Liver (tissue), 9 donors: ENCODE data around the gene MT2A. TPM values are rescaled to one million over a fixed set of nuclear protein-coding genes. Genes with fewer than 3 reads are reported as not detected.

ENCODE experiments used
- DNase-seq: peaks from one replicate; pipeline ENCODE4 v3.0.0-alpha.2; 2017; ENCODE audit warnings: low spot score
- H3K27ac ChIP-seq, 2 donors: one replicate each; pipeline ENCODE4 v1.7.0; 2013; ENCODE audit warnings: inconsistent platforms in 2 of 2, low read length in 2 of 2, control low read depth in 1 of 2, low read depth in 1 of 2, mild to moderate bottlenecking in 1 of 2
- H3K27me3 ChIP-seq, 4 donors: one replicate each; pipeline versions ENCODE4 v1.6.1 to v1.7.0; 2013; ENCODE audit warnings: low read length in 3 of 4, inconsistent platforms in 1 of 4, mild to moderate bottlenecking in 1 of 4, moderate library complexity in 1 of 4; ENCODE audit not compliant: control insufficient read depth in 4 of 4, insufficient read depth in 4 of 4
- H3K36me3 ChIP-seq, 4 donors: one replicate each; pipeline versions ENCODE4 v1.6.1 to v1.7.0; 2013; ENCODE audit warnings: low read length in 3 of 4, mild to moderate bottlenecking in 3 of 4, low read depth in 1 of 4, moderate library complexity in 1 of 4; ENCODE audit not compliant: control insufficient read depth in 4 of 4, insufficient read depth in 3 of 4
- H3K4me1 ChIP-seq, 4 donors: one replicate each; pipeline versions ENCODE4 v1.6.1 to v1.7.0; 2013; ENCODE audit warnings: low read length in 3 of 4, mild to moderate bottlenecking in 3 of 4, moderate library complexity in 1 of 4; ENCODE audit not compliant: control insufficient read depth in 4 of 4, insufficient read depth in 4 of 4
- H3K4me3 ChIP-seq, 3 donors: one replicate each; pipeline versions ENCODE4 v1.6.1 to v1.7.0; 2013; ENCODE audit warnings: low read length in 3 of 3, control low read depth in 1 of 3, low read depth in 1 of 3, mild to moderate bottlenecking in 1 of 3
- H3K9ac ChIP-seq, 2 donors: one replicate each; pipeline ENCODE4 v1.7.0; 2013; ENCODE audit warnings: low read length in 2 of 2, mild to moderate bottlenecking in 2 of 2, moderate library complexity in 2 of 2, control low read depth in 1 of 2, low read depth in 1 of 2
- H3K9me3 ChIP-seq, 4 donors: one replicate each; pipeline versions ENCODE4 v1.6.1 to v1.7.0; 2013; ENCODE audit warnings: low read length in 3 of 4; ENCODE audit not compliant: control insufficient read depth in 4 of 4
- ATF3 ChIP-seq: IDR thresholded peaks from 2 replicates; pipeline ENCODE4 v1.6.1; 2016; ENCODE audit warnings: antibody characterized with exemption
- EGR1 ChIP-seq, 2 donors: IDR thresholded peaks; 2 replicates each; pipeline ENCODE4 v1.6.1; 2016 to 2018; ENCODE audit warnings: antibody characterized with exemption in 2 of 2, low read depth in 2 of 2
- FOXA1 ChIP-seq: IDR thresholded peaks from 2 replicates; pipeline ENCODE4 v1.6.1; 2016; ENCODE audit warnings: antibody characterized with exemption
- FOXA2 ChIP-seq: IDR thresholded peaks from 2 replicates; pipeline ENCODE4 v1.6.1; 2016; ENCODE audit warnings: antibody characterized with exemption
- GABPA ChIP-seq, 2 donors: IDR thresholded peaks in 1 of 2; conservative IDR thresholded peaks in 1 of 2; 2 replicates each; pipeline ENCODE4 v1.6.1; 2016; ENCODE audit warnings: antibody characterized with exemption in 2 of 2, mild to moderate bottlenecking in 1 of 2, moderate library complexity in 1 of 2
- HNF4A ChIP-seq, 2 donors: conservative IDR thresholded peaks; 2 replicates each; pipeline ENCODE4 v1.6.1; 2016; ENCODE audit warnings: antibody characterized with exemption in 2 of 2, mild to moderate bottlenecking in 2 of 2
- HNF4G ChIP-seq: IDR thresholded peaks from 2 replicates; pipeline ENCODE4 v1.6.1; 2016; ENCODE audit warnings: antibody characterized with exemption
- JUND ChIP-seq, 2 donors: IDR thresholded peaks; 2 replicates each; pipeline ENCODE4 v1.6.1; 2016; ENCODE audit warnings: antibody characterized with exemption in 2 of 2
- MAX ChIP-seq: IDR thresholded peaks from 2 replicates; pipeline ENCODE4 v1.6.1; 2016; ENCODE audit warnings: antibody characterized with exemption
- NR2F2 ChIP-seq: IDR thresholded peaks from 2 replicates; pipeline ENCODE4 v1.6.1; 2016; ENCODE audit warnings: antibody characterized with exemption
- RAD21 ChIP-seq, 2 donors: IDR thresholded peaks; 2 replicates each; pipeline ENCODE4 v1.6.1; 2016; ENCODE audit warnings: antibody characterized with exemption in 2 of 2, mild to moderate bottlenecking in 2 of 2
- REST ChIP-seq: IDR thresholded peaks from 2 replicates; pipeline ENCODE4 v1.6.1; 2016; ENCODE audit warnings: antibody characterized with exemption, mild to moderate bottlenecking
- RXRA ChIP-seq, 2 donors: IDR thresholded peaks; 2 replicates each; pipeline ENCODE4 v1.6.1; 2017 to 2018; ENCODE audit warnings: antibody characterized with exemption in 2 of 2, mild to moderate bottlenecking in 1 of 2
- TAF1 ChIP-seq: conservative IDR thresholded peaks from 2 replicates; pipeline ENCODE4 v1.6.1; 2016; ENCODE audit warnings: antibody characterized with exemption, mild to moderate bottlenecking
- YY1 ChIP-seq: IDR thresholded peaks from 2 replicates; pipeline ENCODE4 v1.6.1; 2016; ENCODE audit warnings: antibody characterized with exemption, mild to moderate bottlenecking
- ZBTB33 ChIP-seq: IDR thresholded peaks from 2 replicates; pipeline ENCODE4 v1.6.1; 2016; ENCODE audit warnings: antibody characterized with exemption
- WGBS: extraction: QIAGEN DNeasy Blood & Tissue Kit; methylation state at CpG from one replicate; pipeline ENCODE4 v1.1.7; 2013; 5-methylcytosine and 5-hydroxymethylcytosine counted together
- polyA plus RNA-seq, 2 donors: library from polyadenylated mRNA; stranded (reverse) in 1 of 2; unstranded in 1 of 2; fragments of 200-250 nt in 1 of 2; fragments of >200 nt in 1 of 2; fragmentation: Nextera tagmentation in 1 of 2; extraction: Ambion mirVana in 1 of 2; gene quantifications; one replicate each; pipeline versions ENCODE4 v1.2.1 to v1.2.3, GENCODE V29; 2013 to 2015
- total RNA-seq, 2 donors: library from RNA; depleted of rRNA; stranded (reverse); fragments of >200 nt; gene quantifications; one replicate each; pipeline ENCODE4 v1.2.3, GENCODE V29; 2014
- donor health status: healthy.
- donor health status: healthy.
- donor health status: healthy.
- donor health status: healthy.
- donor health status: healthy.

Gene MT2A
- total and polyA plus RNA-seq, 4 donors = 45.8 to 5,206 (median 2,233) TPM

GRCh38 chr16:56569971-56570370 lies 38.4 kb upstream of the MT2A start:
- no peaks in the 10 kb centered on the region for H3K27me3 ChIP-seq

GRCh38 chr16:56571525-56571924 lies 36.9 kb upstream of the MT2A start:
- WGBS = 91% methylated on average over 11 of the region's 11 CpGs
- no peaks in the 10 kb centered on the region for H3K36me3 ChIP-seq

More at GRCh38 chr16:56569971-56570370, 38.4 kb upstream of the MT2A start:
- Histone ChIP-seq H3K36me3 (no peaks in the 10 kb centered on the region), H3K9me3 (no peaks in the 10 kb centered on the region), H3K9ac (no peak overlapping the region), H3K4me1 (no peaks in the 10 kb centered on the region), H3K27ac (no peak overlapping the region), H3K4me3 (no peak overlapping the region)
- no peak for DNase-seq
- TF ChIP-seq MAX (no peak), HNF4G (no peak), FOXA1 (no peak), HNF4A (conservative IDR thresholded peaks at IDR 0.05) (no peak), NR2F2 (no peak), FOXA2 (no peak), TAF1 (no peak), GABPA (IDR thresholded peaks at IDR 0.05 in 1 of 2, conservative IDR thresholded peaks at IDR 0.05 in 1 of 2) (no peak), EGR1 (IDR thresholded peaks at IDR 0.05; ENCODE audit: low read depth in 2 of 2) (no peak), REST (no peak), JUND (IDR thresholded peaks at IDR 0.05) (no peak), RAD21 (IDR thresholded peaks at IDR 0.05) (no peak), ATF3 (no peak)
- 100% methylated on average over 1 of the region's 1 CpG for WGBS

GRCh38 chr16:56574625-56575024 lies 33.8 kb upstream of the MT2A start:
- no peak for TF ChIP-seq ZBTB33
- TF ChIP-seq FOXA1 = no peak
- no peak for TF ChIP-seq REST
- TF ChIP-seq ATF3 = no peak
- no peak for TF ChIP-seq RXRA (IDR thresholded peaks at IDR 0.05)
- TF ChIP-seq RAD21 (IDR thresholded peaks at IDR 0.05) = no peak
- TF ChIP-seq YY1 = no peak
- TF ChIP-seq FOXA2 = no peak
- TF ChIP-seq TAF1 = no peak
- no peak for TF ChIP-seq EGR1 (IDR thresholded peaks at IDR 0.05; ENCODE audit: low read depth in 2 of 2)
- H3K36me3 ChIP-seq = no peaks in the 10 kb centered on the region
- no peak overlapping the region for H3K9ac ChIP-seq
- no peaks in the 10 kb centered on the region for H3K4me1 ChIP-seq
- no peaks in the 10 kb centered on the region for H3K9me3 ChIP-seq
- H3K27me3 ChIP-seq = no peaks in the 10 kb centered on the region
- no peak overlapping the region for H3K27ac ChIP-seq
- DNase-seq = no peak
- 75% methylated on average over 1 of the region's 1 CpG for WGBS
- H3K4me3 ChIP-seq = no peak overlapping the region

More at GRCh38 chr16:56571525-56571924, 36.9 kb upstream of the MT2A start:
- H3K4me3 ChIP-seq = no peak overlapping the region
- no peak overlapping the region for H3K9ac ChIP-seq
- H3K4me1 ChIP-seq = no peaks in the 10 kb centered on the region
- H3K9me3 ChIP-seq = no peaks in the 10 kb centered on the region
- no peak for DNase-seq
- H3K27ac ChIP-seq = no peak overlapping the region
- TF ChIP-seq TAF1 (no peak), JUND (IDR thresholded peaks at IDR 0.05) (no peak), HNF4G (no peak), MAX (no peak)
- no peaks in the 10 kb centered on the region for H3K27me3 ChIP-seq
